HG03354 (cell line): ENCODE data around the gene INTS15.

ENCODE experiments used
- ATAC-seq: cut with Tn5 transposase; IDR thresholded peaks from one replicate; pipeline ENCODE4 v1.9.1; 2021; ENCODE audit warnings: mild to moderate bottlenecking; ENCODE audit not compliant: unreplicated experiment, poor library complexity, severe bottlenecking

Gene INTS15

GRCh38 chr7:6639032-6639431 is 49.2 kb downstream of the INTS15 start:
- ATAC-seq: no peak

GRCh38 chr7:6639627-6640026 is 49.8 kb downstream of the INTS15 start:
- no peak for ATAC-seq

- no peak for ATAC-seq
Observed at GRCh38 chr7:6640246-6640721, 50.5 kb downstream of the INTS15 start.

DNA sequence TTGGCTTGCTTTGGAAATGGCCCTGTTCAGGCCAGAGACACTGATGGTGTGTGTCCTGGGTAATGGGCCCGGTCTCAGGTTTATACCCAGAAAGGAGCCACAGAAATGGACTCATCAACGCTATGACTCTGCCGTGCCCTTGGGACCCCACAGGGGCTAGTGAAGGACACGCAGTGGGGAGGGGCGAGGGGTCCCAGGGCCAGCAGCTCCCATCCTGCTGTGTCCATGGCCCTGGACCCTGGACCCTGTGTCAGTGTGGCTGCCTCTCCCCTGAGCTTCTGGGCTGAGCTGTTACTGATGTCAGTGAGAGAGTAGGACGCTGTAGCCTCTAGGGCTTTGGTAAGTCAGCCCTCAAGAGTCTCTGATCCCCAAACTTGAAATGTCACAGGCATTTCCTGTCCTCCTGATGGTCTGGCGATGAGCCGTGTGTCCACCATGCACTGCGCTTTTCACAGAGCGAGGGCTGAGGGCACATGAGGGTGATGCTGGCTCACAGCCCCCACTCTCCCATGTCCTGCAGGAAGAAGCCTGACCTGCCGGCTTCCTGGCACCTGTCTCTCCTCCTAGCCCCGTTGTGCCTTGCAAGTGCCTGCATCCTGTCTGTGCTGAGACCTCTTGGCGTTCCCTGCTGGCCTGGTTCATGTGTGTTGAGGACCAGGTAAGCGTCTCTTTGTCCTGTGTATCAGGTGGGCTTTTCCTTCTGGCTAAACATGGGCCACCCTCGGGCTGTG is 51.6 kb downstream of the INTS15 start:
- ATAC-seq: no peak

GRCh38 chr7:6642239-6642839 is 52.5 kb downstream of the INTS15 start:
- ATAC-seq: no peak

DNA sequence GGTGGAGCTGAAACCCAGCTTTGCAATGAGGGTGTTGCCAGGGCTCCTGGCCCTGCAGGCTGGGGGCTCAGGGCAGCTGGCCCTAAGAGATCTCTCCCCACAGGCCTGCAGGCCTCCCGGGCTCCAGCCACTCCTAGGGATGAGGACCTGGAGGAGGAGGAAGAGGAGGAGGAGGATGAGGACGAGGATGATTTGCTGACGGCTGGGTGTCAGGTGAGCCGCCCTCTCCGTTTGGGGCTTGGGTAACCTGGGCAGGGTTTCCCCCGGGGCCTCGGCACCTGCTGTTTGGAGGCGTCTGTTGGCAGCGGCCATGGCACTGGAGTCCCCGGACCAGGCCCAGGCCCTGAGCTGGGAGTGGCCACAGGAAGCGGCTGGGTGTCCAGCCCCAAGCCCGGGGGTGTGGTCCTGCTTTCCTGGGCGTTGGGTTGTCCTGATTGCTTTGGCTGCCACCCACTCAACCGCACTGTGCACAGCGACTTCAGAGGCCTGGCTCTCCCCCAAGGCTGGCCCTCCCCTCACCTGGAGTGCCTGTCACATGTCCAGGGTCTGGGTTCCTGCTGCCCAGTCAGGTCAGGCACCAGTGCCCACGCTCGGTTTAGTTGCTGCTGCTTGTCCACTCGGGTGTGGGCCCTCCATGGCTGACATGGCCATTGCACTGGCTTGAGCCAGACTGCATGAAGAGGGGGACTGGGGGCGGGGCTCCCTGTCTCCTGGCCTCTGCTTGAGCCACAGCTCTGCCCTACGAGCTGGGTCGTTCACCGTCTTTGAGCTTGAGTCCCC is 53.2 kb downstream of the INTS15 start:
- no peak for ATAC-seq

DNA sequence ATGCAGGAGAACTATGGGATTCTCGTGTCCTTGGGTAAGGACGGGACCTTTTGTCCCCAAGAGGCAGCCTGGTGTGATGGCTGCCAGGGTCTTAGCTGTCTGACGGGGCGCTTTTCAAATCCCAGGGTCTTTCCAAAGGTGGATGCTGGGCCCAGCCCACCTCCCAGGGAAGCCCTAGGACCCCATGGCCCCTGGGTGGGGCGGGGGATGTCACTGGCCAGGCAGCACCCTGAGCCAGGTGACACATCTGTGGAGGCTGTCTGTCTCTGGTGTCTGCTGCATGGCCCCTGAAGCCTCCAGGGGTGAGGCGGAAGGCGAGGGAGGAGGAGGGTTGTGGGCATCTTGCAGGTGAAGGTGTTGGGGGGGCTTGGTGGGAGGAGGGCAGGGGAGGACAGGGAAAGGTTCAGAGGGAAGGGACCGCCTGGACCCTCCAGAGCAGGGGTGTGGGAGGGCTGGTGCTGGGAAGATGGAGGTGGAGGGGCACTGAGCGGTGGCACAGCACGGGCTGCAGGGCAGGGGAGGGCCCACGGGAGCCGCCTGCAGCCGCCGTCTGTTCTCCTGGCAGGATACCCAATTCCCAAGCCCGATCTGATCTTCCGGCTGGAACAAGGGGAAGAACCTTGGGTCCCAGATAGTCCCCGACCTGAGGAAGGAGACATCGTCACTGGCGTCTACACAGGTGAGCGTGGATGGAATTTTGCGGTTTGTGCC is 54.2 kb downstream of the INTS15 start:
- ATAC-seq: no peak

GRCh38 chr7:6644728-6645127 is 54.9 kb downstream of the INTS15 start:
- ATAC-seq: no peak

DNA sequence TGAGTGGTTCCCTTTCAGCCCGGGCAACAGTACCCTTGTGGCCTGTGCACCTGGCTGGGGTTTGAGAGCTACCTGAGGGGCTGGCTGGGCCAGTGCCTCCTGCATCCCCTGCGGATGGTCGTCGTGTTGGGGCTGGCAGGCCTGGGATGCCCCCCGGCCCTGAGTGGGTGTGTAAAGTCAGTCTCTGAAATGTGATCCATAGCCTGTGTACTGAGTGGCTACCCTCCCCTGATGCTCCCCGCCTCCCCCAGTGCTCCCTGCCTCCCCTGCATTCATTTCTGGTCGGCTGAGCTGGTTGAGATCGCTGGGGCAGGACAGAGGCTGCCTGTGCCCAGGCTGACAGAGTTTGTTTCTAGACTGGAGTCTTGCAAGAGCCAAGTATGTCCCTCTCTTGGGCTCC is 56.6 kb downstream of the INTS15 start:
- ATAC-seq: no peak

GRCh38 chr7:6647080-6647479 is 57.3 kb downstream of the INTS15 start:
- ATAC-seq: no peak

GRCh38 chr7:6647541-6647940 is 57.7 kb downstream of the INTS15 start:
- ATAC-seq: no peak

DNA sequence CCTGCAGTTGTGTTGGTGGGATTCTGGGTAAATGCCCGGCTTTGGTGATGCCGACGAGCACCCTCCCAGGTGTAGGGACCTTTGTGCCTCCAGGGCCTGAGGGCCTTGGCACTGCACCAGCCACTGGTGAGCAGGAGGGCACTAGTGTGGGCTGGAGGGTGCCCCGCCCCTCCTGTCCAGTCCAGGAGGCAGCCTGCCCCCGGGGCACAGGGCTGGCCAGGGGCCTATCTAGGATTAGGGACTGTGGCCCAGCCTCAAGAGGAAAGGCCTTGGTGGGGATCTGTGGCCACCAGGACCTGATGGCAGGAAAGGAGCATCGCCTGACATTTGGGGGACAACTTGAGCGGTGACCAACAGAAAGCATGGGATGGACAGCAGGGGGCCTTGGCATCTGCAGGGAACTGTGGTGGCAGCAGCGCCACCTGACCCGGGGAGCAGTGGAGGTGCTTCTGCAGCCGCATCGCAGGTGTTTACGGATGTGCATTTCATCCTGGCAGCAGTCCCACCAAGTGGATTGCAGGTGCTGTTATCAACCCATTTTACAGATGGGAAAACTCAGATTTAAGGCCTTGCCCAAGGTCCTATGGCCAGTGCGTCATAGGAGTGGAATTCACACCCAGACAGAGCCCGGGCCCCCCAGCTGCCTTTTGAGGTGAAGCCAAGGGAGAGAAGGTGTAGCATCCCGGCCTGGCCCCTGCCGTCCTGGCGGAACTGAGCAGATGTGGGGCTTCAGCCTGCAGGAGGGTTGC is 58.4 kb downstream of the INTS15 start:
- ATAC-seq: no peak

- no peak for ATAC-seq
Observed at GRCh38 chr7:6648815-6649104, 58.9 kb downstream of the INTS15 start.

DNA sequence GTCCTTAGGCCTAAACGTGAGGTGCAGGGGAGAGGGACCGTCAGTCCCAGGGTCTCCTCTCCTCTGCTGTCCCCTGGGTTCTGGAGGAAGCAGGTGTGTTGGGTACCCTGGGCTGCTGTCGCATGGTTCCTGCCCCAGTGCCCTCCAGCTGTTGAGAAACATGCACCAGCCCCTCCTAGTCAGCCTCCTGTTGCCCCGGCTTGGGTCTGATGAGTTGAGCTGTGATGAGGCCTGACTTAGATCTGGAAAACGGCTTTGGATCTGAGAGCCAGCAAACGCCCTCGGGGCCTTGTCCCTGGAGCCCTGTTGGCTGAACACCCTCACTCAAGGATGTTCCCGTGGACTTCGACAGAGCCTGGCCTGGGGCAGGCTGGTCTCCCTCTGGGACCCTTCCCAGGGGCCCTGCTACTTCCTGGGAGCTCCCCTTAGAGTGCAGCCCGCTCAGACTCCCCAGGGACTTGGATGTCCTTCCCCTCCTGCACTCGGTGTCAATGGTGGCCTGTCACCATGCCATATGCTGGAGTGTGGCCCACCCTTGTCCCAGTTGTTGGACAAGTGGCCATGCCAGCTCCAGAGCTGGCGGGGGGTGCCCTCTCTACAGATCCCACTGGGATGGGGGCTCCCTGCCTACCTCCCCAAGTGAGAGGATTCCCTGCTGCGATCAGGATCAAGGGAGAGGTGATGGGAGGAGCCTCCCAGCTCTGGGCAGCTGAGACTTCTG is 59.6 kb downstream of the INTS15 start:
- no peak for ATAC-seq

GRCh38 chr7:6650086-6650485 is 60.3 kb downstream of the INTS15 start:
- no peak for ATAC-seq

GRCh38 chr7:6650521-6651011 is 60.7 kb downstream of the INTS15 start:
- ATAC-seq: no peak

GRCh38 chr7:6651851-6652445 is 62.1 kb downstream of the INTS15 start:
- ATAC-seq: no peak

GRCh38 chr7:6652446-6653011 is 62.7 kb downstream of the INTS15 start:
- ATAC-seq: no peak
